HG02678 (cell line): ENCODE results near the gene MLLT1.

ENCODE experiments used
- ATAC-seq: cut with Tn5 transposase; IDR thresholded peaks from one replicate; pipeline ENCODE4 v1.9.1; 2021; ENCODE audit warnings: mild to moderate bottlenecking, moderate library complexity; ENCODE audit not compliant: unreplicated experiment

The MLLT1 gene

DNA sequence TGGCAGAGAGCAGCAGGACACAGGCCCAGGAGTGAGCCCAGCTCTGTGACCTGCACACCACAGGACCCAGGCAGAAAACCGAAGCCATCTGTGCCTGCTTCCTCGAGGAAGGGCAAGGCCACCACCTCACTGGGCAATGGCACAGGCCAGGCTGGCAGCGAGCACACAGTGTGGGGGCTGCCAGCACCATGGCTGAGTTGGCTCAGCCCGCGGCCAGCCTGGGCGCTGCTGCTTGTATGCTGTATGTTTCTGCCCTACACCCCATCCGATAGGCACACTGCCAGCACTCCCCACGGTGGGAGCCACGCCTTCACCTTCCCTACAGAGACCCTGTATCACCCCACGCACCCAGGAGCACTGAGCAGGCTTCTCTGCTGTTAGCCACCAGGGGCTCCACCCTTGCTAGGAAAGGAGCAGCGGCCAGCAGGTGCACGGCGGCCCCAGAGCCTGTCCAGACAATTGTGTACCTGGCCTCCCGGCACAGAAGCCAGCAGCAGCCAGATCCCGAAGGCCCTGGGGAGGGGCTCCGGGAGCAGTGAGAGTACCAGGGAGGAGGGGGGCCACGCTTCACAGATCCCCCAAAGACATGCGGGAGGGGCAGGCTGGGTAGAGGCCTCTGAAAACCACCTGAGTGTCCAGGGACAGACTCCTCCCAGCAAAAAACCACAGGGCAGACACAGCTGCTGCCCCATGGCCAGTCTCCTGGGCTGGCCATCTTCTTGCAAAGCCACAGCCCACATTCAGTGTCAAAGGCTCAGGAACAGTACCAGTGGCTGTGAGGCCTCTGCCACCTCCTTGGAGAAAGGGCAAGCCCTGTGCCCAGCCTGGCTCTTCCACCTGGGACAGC, 56.1 kb downstream of the MLLT1 start:
- no peak for ATAC-seq

DNA sequence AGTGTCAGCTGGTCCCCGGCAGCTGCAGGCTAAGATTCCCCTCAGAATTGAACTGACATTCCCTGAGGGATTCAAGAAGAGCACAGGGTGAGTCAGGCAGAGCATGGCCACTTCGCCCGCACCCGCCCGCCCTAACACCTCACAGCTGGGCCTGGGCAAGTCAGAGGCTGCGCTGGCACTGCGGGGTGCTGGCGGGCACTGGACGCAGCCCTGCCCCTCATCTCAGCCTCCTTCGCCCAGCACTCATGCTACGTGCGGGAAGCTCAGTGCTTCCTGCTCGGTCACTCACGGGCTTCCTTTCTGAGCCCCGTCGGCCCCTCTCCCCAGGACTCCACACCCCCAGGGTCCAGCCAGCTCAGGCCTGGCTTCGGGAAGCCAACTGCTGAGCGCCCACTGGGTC, 56.9 kb downstream of the MLLT1 start:
- no peak for ATAC-seq

DNA sequence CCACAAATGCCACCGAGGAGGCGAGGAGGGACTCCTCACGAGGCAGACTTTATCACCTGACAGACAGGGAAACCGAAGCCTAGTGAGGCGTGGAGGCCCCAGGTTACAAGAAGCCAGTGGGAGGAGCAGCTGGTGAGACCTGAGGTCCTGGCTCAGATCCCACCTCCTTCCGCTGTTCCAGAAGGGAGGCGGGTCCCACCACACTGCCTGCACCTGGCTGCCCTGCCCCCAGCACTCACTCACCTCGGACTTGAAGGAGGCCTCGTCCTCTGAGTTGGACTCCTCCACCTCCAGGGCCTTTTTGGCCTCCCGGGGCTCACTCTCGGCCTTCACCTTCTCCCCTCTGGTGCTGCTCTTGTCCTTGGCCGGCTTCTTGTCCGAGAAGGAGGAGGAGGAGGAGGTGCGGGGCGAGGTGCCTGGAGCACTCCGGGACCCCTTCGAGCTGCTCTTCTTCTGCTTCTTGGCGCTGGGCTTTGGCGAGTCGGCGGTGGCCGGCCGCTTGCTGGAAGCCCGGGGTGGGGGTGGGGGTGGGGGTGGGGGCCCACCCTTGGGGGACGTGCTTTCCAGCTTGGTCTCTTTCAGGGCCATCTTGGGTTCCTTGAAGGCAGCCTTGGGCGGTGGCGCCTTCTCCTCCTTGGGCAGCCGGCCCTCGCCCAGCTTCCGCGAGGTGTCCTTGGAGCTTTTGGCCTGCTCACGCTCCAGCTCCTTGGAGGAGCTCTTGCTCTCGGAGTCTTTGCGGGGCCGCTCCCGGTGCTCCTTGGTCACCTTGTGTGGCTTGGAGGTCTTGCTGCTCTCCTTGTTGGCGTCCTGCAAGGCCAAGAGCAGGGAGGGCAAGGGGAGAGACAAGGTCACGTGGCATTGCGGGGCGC, 57.7 kb downstream of the MLLT1 start:
- no peak for ATAC-seq

DNA sequence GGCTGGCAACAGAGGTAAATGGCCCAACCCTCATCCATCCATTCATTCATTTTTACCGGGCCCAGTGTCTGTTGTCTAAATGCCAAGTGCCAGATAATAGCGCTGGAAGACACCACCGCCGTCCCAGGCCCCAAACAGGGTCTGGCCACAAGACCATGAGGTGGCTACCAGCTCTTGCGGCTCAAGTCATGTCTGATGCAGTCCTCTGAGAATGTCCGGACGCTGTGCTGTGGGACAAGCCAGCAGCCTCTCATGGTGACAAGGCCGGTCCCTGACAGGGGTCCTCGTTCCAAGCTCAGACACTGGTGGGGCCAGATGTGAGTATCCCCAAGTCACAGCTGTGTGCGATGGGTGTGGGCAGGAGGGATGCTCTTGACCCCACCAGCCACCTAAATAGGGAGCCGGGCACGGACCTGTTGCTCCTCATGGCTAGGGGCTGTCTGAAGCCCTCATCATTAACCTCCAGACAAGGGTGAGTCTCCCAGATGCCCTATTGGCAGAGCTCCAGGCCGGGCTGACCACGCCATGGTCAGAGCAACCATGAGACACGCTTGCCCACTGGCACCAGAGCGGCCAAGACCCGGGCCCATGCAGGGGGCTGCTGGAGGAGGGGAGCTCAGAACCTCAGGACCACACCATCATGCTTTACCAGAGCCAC, 58.4 kb downstream of the MLLT1 start:
- ATAC-seq = no peak

- ATAC-seq = no peak
Observed at GRCh38 chr19:6220385-6221191, 59.2 kb downstream of the MLLT1 start.

- ATAC-seq = no peak
Observed at GRCh38 chr19:6219586-6220290, 60.0 kb downstream of the MLLT1 start.

GRCh38 chr19:6219147-6219525, 60.6 kb downstream of the MLLT1 start:
- ATAC-seq = no peak

- ATAC-seq = no peak
Observed at GRCh38 chr19:6218491-6219146, 61.2 kb downstream of the MLLT1 start.

- ATAC-seq = no peak
Observed at GRCh38 chr19:6217752-6218334, 61.9 kb downstream of the MLLT1 start.

- no peak for ATAC-seq
Observed at GRCh38 chr19:6216996-6217751, 62.6 kb downstream of the MLLT1 start.

DNA sequence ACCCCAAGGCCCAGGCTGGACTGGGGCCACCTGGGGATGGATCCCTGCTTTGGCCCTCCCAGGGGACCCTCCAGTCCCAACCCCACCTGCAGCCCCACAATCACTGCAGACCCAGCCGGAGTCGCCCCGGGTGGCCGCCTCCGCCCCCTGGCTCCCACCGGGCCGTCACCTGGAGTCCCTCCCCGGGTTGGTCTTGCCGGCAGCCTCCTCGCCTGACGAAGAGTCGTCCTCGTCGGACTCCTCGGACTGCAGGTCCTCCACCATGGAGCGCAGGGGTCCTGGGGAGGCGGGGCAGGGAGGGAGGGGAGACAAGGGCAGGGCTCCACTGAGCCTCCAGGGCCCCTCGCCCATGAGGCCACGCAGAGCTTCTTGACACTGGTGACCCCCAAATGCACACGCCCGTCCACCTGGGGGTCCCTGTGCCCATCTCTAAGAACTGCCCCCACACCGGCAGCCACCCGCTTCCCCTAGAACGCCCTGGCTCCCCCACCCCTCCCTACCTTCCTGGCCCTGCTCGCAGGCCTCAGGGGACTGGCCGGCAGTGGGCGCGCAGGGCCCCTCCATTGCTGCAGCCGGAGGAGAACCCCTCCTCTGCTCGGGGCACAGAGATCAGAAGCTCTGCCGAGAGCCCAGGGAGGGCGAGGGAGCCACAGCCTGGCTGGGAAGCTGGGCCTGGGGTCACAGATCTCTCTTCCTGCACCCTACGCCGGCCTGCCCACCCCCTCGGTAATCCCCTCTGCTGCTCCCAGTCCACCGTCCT, 63.4 kb downstream of the MLLT1 start:
- no peak for ATAC-seq

GRCh38 chr19:6215701-6216235, 64.0 kb downstream of the MLLT1 start:
- no peak for ATAC-seq

DNA sequence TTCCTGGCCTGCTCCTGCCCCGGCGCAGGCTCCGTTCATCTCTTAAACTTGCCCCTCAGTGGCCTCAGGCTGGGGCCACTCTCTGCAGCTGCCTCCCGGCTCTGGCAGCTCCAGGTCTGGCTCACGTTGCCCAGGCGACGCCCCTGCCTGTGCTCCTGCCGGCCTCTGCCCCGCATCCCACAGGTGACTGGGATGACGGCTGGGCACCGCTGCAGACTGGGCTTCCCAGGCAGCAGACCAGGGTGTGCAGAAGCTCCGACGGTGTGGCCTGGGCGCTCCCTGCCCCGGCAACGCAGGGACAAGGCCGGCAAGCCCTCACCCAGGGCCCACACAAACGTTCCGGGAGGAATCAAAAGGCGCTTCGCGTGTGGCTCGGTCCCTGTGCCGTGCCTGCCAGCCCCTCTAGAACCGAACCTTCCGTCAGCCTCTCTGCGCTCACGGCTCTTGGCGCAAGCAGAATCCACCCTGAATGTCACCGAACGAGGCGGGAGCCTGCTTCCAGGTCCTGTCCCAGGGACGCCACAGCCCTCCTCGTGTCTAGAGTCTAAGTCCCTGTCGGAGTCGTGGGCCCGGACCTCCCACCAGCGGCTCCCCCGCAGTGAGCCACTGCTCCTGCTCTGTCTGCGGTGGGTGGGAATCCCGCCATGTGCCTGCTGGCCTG, 64.8 kb downstream of the MLLT1 start:
- ATAC-seq = no peak

GRCh38 chr19:6213696-6214641, 65.8 kb downstream of the MLLT1 start:
- no peak for ATAC-seq

DNA sequence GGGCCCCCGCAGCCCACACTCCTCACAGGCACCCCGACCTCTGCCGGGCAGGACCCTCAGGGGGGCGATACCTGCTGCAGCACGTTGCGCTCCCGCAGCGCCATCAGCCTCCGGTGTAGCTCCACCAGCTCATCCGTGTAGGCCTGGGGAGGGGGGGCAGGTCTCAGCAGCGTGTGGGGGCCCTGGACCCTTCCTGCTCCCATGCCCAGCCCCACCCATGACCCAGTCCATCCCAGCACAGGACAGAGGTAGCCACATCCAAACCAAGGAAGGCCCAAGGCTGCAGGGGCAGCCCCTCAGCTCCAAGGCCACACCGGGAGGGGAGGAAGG, 66.5 kb downstream of the MLLT1 start:
- no peak for ATAC-seq
